ENCODE measurements around the gene NDUFA6. TPM values are rescaled to one million over a fixed set of nuclear protein-coding genes. Genes with fewer than 3 reads are reported as not detected.

The NDUFA6 gene
- total and polyA plus RNA-seq, 2 of the 13 experiments (the other 11 are each of a cell fraction or from before 2014, with no cell fraction given) = 68.5 to 87.8 TPM

DNA sequence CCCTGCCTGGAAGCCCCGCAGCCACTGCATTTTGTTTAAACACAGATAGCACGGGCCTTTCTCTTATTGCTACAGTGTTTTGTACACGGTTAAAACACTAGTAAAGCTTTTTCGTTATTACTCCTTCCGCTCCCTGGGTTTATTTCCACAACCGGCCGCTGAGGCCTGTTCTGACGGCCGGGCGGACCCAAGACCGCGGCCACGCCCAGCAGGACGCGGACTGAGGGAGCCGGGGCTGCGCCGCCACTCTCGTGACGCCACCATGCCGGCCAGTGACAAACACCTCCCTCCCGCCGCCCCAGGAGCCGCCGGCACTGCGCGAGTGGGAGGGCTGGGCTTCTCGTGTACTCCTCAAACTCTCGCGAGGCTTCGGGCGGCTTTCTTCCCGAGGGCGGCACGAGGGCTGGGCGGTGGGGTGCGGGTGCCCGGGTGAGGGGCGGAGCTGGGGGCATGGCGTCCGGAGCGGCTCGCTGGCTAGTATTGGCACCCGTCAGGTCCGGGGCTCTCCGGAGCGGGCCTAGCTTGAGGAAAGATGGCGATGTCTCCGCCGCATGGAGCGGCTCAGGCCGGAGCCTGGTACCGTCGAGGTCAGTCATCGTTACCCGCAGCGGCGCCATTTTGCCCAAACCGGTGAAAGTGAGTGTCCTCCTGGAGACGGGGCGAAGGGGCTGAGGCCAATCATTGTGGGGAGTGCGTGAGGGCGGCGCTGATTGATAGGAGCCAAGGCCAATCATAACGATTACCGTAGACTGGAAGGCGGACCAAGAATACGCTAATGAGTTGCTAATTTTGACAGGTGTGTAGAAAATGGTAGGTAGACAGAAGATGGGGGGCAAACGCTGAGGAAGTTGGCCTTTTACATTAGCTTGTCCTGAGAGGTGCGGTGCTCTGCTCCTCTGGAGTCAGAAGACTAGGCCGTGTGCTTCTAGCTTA, 11.0 kb downstream of the NDUFA6 start, which contains the start of gene SMDT1:
Gene SMDT1 (plus strand): TSS at position 382 of the 933 bp plus-strand sequence. CDS start 69 bp downstream, at position 451.
- intact Hi-C loops (cut with micrococcal nuclease; ENCODE audit: unreplicated experiment) (loop anchor here (1.0 kb wide), 1 partner anchor 11 kb away; the partner anchor contains the start of gene NDUFA6), in situ Hi-C loops (cut with HindIII; ENCODE audit: extremely low pct_ligation_motif_present, low pct_unique_long_range_greater_than_20kb) (no loop called here)
- peaks cover 22% of the 10 kb centered on the region for H3K4me1 ChIP-seq (ENCODE audit: insufficient read depth, low read length)
- H2AFZ ChIP-seq (ENCODE audit: low read length) = peak within 1 kb of the TSS; percentile 82
- ChIA-PET POLR2A (interaction anchor here (1.2 to 3.8 kb wide), 5 partner anchors 9 to 46 kb away, joined by 3 to 89 read pairs (median 5); partner anchors contain the start of genes NAGA and NDUFA6), CTCF (ENCODE audit: low intra/inter-chr PET ratio, low total read pairs) (interaction anchor here (1.3 kb wide), 1 partner anchor 11 kb away, joined by 3 read pairs; the partner anchor contains the start of gene NDUFA6)
- H4K20me1 ChIP-seq (ENCODE audit: insufficient read depth, low read length) = no peaks in the 10 kb centered on the region
- peak within 1 kb of the TSS; percentile 91 for H3K27ac ChIP-seq (ENCODE audit: extremely low read length, insufficient read depth, low read length)
- 2% methylated on average over 31 of the region's 71 CpGs for WGBS (ENCODE audit: low lambda C conversion rate)
- H3K9me3 ChIP-seq (ENCODE audit: low read length) = no peaks in the 10 kb centered on the region
- DNase-seq (ENCODE audit: low spot score) (peak; percentile 95), FAIRE-seq (peak; percentile 90), ATAC-seq (peak; percentile 92)
- H3K4me3 ChIP-seq (replicated peaks in 1 of 3; ENCODE audit: insufficient read depth in 1 of 3, low read depth in 2 of 3, low read length in 3 of 3) = peak within 1 kb of the TSS; percentile 78 to 88 (median 87)
- H3K79me2 ChIP-seq (ENCODE audit: insufficient read depth, low read length) = peaks cover 11% of the 10 kb centered on the region
- peaks cover 1 to 21% of the 10 kb centered on the region in 2 experiments; a peak in 3 of 5 replicates for H3K36me3 ChIP-seq (replicated peaks in 1 of 2; ENCODE audit: control insufficient read depth in 1 of 2, insufficient read depth in 2 of 2, low read length in 2 of 2)
- peak within 1 kb of the TSS; percentile 93 for H3K9ac ChIP-seq (ENCODE audit: insufficient read depth, low read depth, low read length)
- BruUV-seq (replicated peaks) = TSS peak; percentile 66
- peak within 1 kb of the TSS; percentile 100 for H3K4me2 ChIP-seq (ENCODE audit: low read depth, low read length)
- H3K27me3 ChIP-seq (ENCODE audit: control insufficient read depth in 1 of 2, insufficient read depth in 2 of 2, low read length in 2 of 2) = no peaks in the 10 kb centered on the region; a peak in 1 of 5 replicates
- TF ChIP-seq, protein P1, sequence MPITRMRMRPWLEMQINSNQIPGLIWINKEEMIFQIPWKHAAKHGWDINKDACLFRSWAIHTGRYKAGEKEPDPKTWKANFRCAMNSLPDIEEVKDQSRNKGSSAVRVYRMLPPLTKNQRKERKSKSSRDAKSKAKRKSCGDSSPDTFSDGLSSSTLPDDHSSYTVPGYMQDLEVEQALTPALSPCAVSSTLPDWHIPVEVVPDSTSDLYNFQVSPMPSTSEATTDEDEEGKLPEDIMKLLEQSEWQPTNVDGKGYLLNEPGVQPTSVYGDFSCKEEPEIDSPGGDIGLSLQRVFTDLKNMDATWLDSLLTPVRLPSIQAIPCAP (CRISPR knock-in tag; IDR thresholded peaks at IDR 0.05; ENCODE audit: low read depth) = no peak
- TF ChIP-seq ZBTB1 (CRISPR knock-in tag; IDR thresholded peaks at IDR 0.05; ENCODE audit: borderline replicate concordance) = no peak; the same call in 1 of the 2 replicates
- no peak for TF ChIP-seq ATF7-NPFF (CRISPR knock-in tag; IDR thresholded peaks at IDR 0.05; ENCODE audit: low read depth)
- peak; percentile 96 for TF ChIP-seq YY1 (IDR thresholded peaks at IDR 0.05; ENCODE audit: insufficient read depth, insufficient replicate concordance, low read depth, low read length)
- no peak for TF ChIP-seq SRF (IDR thresholded peaks at IDR 0.05; ENCODE audit: low read depth, low read length)
- no peak for TF ChIP-seq KLF6 (CRISPR knock-in tag; IDR thresholded peaks at IDR 0.05)
- no peak; the same call in 1 of the 2 replicates for TF ChIP-seq CAMTA2 (CRISPR knock-in tag; IDR thresholded peaks at IDR 0.05; ENCODE audit: borderline replicate concordance)
- TF ChIP-seq, protein P2, sequence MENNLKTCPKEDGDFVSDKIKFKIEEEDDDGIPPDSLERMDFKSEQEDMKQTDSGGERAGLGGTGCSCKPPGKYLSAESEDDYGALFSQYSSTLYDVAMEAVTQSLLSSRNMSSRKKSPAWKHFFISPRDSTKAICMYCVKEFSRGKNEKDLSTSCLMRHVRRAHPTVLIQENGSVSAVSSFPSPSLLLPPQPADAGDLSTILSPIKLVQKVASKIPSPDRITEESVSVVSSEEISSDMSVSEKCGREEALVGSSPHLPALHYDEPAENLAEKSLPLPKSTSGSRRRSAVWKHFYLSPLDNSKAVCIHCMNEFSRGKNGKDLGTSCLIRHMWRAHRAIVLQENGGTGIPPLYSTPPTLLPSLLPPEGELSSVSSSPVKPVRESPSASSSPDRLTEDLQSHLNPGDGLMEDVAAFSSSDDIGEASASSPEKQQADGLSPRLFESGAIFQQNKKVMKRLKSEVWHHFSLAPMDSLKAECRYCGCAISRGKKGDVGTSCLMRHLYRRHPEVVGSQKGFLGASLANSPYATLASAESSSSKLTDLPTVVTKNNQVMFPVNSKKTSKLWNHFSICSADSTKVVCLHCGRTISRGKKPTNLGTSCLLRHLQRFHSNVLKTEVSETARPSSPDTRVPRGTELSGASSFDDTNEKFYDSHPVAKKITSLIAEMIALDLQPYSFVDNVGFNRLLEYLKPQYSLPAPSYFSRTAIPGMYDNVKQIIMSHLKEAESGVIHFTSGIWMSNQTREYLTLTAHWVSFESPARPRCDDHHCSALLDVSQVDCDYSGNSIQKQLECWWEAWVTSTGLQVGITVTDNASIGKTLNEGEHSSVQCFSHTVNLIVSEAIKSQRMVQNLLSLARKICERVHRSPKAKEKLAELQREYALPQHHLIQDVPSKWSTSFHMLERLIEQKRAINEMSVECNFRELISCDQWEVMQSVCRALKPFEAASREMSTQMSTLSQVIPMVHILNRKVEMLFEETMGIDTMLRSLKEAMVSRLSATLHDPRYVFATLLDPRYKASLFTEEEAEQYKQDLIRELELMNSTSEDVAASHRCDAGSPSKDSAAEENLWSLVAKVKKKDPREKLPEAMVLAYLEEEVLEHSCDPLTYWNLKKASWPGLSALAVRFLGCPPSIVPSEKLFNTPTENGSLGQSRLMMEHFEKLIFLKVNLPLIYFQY (CRISPR knock-in tag; IDR thresholded peaks at IDR 0.05; ENCODE audit: borderline replicate concordance) = peak; percentile 45
- TF ChIP-seq ATAD3A (CRISPR knock-in tag; IDR thresholded peaks at IDR 0.05) = no peak
- no peak for TF ChIP-seq HOXA9 (CRISPR knock-in tag; IDR thresholded peaks at IDR 0.05; ENCODE audit: borderline replicate concordance)
- TF ChIP-seq, protein P3, sequence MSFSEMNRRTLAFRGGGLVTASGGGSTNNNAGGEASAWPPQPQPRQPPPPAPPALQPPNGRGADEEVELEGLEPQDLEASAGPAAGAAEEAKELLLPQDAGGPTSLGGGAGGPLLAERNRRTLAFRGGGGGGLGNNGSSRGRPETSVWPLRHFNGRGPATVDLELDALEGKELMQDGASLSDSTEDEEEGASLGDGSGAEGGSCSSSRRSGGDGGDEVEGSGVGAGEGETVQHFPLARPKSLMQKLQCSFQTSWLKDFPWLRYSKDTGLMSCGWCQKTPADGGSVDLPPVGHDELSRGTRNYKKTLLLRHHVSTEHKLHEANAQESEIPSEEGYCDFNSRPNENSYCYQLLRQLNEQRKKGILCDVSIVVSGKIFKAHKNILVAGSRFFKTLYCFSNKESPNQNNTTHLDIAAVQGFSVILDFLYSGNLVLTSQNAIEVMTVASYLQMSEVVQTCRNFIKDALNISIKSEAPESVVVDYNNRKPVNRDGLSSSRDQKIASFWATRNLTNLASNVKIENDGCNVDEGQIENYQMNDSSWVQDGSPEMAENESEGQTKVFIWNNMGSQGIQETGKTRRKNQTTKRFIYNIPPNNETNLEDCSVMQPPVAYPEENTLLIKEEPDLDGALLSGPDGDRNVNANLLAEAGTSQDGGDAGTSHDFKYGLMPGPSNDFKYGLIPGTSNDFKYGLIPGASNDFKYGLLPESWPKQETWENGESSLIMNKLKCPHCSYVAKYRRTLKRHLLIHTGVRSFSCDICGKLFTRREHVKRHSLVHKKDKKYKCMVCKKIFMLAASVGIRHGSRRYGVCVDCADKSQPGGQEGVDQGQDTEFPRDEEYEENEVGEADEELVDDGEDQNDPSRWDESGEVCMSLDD (CRISPR knock-in tag; IDR thresholded peaks at IDR 0.05; ENCODE audit: borderline replicate concordance) = peak; percentile 74; the same call in 1 of the 2 replicates
- TF ChIP-seq, protein P4, sequence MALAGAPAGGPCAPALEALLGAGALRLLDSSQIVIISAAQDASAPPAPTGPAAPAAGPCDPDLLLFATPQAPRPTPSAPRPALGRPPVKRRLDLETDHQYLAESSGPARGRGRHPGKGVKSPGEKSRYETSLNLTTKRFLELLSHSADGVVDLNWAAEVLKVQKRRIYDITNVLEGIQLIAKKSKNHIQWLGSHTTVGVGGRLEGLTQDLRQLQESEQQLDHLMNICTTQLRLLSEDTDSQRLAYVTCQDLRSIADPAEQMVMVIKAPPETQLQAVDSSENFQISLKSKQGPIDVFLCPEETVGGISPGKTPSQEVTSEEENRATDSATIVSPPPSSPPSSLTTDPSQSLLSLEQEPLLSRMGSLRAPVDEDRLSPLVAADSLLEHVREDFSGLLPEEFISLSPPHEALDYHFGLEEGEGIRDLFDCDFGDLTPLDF (CRISPR knock-in tag; IDR thresholded peaks at IDR 0.05) = peak; percentile 52; the same call in 1 of the 2 replicates

All from HepG2 (cell line).